ENCODE measurements around the gene ANKLE2. TPM values are rescaled to one million over a fixed set of nuclear protein-coding genes. Genes with fewer than 3 reads are reported as not detected.
"Not testable (repeated sequence)": the region's sequence is repeated elsewhere in the genome, so short reads cannot be mapped to it uniquely, and the experiment has no call there.

ANKLE2 gene
- total RNA-seq, 1 donor: 97.8 TPM

DNA sequence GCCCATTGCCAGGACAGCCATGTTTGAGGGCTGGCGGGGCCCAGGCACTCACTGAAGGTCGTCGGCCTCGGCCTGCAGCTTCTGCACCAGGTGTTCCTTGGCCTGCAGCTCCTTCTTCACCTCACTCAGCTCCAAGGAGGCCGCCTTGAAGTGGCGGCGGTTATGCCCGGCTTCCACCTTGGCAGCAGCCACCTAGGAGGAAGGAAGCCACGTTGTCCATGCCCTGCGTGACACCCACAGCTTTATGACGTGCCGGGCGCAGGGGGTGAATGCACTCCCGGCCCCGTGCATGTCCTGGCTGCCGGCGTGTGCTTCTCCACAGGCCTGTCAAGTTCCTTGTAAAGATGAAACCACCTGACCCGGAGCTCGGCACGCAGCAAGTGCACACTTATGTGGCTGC is 16.0 kb upstream of the ANKLE2 start:
- no peak for DNase-seq (ENCODE audit: low read depth in 2 of 3, low spot score in 2 of 3)

DNA sequence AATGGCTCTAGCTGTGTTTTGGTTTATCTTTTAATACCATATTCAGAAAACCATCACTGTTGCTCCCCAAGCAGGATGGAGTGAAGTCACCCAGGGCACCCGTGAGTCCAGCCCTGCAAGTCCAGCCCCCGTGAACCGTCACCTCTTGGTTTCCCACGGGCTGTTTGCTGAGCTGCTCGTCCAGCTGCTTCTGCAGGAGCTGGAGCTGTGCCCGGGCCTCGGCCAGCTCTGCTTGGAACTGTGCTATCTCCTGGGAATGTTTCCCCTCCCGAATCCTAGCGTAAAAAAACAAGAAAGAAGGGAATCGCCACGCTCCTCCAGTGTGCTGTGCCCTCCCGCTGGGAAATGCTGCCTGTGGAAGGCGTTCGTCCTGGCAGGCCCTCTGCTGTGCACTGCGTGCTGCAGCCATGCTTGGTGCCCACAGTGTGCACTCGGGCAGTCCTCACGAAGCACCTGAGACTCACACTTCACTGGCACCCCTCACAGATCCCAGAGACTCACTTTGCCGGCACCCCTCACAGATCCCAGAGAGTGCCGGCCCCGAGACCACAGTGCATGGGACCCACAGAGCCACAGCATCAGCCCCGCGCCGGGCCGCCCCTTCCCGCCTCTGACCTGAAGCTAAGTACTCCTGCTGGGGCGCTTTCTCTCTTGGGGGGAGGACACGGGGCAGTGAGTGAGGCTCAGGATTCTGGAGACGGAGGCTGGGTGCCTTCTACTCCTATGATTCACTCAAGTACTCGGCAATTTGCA is 15.4 kb upstream of the ANKLE2 start:
- no peak for DNase-seq (ENCODE audit: low read depth in 2 of 3, low spot score in 2 of 3)

DNA sequence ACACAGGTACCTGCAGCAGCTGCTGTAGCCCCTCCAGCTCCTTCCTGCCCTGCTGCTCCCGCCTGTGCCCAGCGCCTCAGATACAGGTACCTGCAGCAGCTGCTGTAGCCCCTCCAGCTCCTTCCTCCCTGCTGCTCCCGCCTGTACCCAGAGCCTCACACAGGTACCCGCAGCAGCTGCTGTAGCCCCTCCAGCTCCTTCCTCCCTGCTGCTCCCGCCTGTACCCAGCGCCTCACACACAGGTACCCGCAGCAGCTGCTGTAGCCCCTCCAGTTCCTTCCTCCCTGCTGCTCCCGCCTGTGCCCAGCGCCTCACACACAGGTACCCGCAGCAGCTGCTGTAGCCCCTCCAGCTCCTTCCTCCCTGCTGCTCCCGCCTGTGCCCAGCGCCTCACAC is 14.6 kb upstream of the ANKLE2 start:
- DNase-seq (ENCODE audit: low read depth in 2 of 3, low spot score in 2 of 3): not testable (repeated sequence)

DNA sequence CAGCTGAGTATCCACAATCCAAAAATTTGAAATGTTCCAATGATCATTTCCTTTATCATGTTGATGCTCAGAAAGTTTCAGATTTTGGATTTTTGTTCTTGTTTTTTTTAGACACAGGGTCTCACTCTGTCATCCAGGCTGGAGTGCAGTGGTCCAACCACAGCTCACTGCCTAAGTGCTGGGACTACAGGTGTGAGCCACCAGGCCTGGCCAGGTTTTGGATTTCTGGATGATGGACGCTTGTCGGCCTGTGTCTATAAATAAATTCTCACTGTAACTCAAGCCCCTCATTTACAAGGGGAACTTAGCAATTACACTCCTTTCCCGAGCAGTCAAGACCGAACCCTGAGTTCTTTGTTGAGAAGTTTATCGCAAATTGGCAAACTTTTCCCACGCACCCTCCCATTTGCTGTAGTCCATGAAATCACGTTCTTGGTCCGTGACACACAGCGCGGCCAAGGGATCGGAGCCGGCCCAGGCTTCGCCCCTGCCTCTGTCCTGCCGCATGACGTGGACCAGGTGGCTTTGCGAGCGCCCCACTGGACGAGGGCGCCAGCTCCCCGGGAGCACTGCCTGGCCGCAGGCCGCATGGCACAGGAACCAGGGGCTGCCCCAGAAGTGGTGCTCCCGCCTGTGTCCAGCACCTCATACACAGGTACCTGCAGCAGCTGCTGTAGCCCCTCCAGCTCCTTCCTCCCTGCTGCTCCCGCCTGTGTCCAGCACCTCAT is 14.0 kb upstream of the ANKLE2 start:
- no peak for DNase-seq (ENCODE audit: low read depth in 2 of 3, low spot score in 2 of 3)

DNA sequence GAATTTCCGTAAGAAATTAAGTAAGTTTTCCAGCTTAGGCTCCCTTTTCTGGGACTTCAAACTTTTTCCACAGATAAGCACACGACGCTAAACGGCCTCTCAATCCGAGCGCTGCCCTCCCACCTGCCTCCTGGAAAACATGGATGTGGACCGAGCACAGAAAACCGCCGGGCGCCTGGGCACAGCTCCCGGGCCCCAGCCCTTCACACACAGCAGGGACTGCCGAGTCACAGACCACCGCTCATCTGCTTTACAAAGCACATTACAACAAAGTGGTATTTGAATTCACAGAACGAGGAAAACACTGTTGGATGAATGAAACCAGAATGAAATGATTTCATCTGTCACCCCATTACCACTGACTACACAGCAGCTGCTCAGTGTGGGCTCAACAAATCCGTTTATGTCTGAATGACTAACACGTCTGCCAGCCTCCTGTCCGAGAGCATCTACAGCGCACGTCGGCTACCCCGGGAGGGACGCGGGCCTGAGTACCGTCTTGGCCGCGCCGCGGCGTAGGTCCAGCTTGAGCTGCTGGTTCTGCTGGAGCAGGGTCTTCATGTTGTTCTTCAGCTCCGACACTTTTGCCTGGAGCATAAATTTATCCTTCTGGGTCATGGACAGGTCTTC is 13.1 kb upstream of the ANKLE2 start:
- DNase-seq (ENCODE audit: low read depth in 2 of 3, low spot score in 2 of 3): no peak

DNA sequence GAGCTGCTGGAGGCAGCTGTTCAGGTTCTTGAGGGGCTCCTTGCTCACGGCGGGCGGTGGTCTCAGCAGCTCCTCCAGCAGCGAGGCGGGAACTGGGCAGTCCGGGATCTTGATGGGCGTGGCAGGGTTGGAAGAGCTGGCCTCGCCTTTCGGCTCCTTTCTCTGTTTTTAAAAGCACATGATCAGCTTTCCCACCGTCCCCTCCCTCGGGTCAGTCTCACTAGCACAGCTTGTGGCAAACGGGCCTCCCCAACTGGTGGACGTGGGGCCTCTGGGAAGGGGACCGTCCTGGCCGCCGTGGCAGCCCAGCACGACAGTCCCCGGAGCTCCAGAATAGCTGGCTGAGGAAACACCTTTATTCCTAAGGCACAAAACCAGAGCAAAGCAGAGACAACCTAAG is 12.5 kb upstream of the ANKLE2 start:
- DNase-seq (ENCODE audit: low read depth in 2 of 3, low spot score in 2 of 3): no peak

DNA sequence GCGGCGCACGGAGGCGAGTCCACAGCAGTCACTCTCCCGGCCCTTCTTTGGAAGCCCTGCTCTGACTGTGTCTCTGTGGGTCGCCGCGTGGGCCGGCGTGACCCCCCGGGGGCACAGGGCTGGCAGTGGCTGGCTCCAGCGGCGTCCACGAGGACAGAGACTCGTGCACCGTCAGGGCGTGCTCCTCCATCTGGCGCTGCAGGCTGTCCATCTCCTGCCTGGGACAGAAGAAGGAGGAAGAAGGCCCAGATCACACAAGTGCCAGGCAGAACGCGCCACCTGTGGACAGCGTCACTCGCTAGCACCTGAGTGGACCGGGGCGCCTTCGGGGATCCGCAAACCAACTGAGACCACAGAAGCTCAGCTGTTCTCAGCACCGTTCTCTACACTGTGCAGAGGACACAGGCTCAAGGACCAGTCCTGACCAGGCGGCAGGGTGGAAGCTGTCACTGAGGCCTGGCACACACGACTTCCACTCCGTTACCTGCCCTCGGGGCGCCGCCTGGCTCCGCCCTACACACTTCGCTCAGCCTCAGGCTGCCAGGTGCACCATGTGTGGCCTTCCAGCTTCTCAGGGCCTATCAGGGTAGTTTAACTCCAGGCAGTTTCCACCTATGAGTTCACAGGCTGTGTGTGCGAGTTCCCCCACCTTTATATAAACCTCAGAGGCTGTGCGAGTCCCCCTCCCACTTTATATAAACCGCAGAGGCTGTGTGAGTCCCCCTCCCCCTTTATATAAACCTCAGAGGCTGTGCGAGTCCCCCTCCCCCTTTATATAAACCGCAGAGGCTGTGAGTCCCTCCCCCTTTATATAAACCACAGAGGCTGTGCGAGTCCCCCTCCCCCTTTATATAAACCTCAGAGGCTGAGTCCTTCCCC is 11.7 kb upstream of the ANKLE2 start:
- no peak for DNase-seq (ENCODE audit: low read depth in 2 of 3, low spot score in 2 of 3)

DNA sequence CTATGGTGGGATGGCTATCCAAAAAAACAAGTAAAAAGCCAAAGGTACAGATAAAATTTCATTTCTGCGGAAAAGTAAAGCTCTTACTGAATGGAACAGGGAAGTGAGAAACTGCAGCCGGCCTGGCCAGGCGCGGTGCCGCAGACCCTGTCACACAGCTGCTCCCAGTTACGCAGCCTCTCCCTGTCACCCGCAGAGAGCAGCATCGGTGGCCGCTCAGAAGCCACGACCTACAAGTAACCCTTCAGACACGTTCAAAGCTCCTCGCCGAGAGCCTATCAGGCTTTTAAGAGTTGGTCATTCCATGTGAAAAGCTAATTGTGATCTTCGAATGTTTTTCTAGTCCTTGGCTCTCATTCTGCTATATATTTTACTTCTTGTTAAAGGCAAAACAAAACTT is 11.0 kb upstream of the ANKLE2 start:
- no peak for DNase-seq (ENCODE audit: low read depth in 2 of 3, low spot score in 2 of 3)

DNA sequence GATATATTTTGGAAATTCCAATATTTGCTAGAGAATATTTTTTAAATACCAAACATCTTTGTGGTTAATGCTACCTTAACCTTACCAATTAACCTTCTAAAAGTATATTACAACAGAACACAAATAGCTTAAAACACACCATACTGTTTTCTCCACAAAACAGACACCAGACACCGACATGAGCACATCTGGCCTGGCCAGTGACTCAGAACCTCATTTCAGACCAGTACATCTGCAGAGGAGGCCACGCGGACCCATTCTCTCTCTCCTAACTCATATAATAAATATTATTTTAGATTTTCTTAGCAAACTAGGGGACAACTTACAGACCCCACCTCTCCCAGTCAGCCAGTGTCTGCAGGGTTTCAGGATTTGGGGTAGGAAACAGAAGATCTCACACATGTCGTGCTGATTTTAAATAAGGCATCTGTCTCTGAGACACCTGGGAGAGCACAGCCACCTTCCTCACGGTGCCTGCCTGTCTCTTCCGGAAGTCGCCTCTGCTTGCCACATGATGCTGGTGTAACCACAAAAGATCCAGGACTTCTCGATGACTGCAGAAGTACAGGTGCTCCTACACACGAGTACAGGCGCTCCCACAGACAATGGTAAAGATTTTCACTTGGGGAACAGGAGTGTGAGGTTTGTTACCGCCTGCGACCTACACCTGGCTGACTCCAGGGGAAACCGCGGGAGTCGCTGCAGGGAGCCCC is 9.7 kb upstream of the ANKLE2 start:
- DNase-seq (ENCODE audit: low read depth in 2 of 3, low spot score in 2 of 3): peak in 1 of 3 donors; percentile 21

DNA sequence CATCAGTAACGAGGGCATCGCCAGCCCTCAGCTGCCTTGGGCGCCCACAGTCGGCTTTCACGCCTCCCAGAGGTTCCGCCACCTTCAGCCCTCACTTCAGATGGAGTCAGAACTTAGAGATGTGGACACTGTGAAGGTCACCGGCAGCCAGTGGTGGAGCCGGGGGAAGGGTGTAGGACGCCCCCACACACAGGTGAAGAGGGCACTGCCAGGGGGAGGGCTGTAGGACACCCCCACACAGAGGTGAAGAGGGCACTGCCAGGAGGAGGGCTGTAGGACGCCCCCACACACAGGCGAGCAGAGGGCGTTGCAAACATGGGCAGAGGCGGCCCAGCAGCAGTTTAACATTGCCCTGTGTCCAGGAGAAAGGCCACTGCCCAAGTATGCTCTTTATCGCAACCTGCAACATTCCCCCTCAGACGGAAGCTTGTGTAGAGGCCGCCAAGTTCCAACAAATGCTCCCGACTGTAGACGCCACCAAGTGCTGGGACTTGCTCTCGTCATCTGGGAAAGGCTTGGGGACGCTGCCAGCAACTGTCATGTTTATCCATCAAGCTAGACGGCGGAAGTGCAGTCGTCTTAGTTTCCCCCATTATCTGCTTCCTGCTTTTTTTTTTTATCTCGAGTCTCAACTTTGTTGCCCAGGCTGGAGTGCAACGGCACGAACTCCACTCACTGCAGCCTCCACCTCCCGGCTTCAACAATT is 4.9 kb upstream of the ANKLE2 start:
- DNase-seq (ENCODE audit: low read depth in 2 of 3, low spot score in 2 of 3): no peak

DNA sequence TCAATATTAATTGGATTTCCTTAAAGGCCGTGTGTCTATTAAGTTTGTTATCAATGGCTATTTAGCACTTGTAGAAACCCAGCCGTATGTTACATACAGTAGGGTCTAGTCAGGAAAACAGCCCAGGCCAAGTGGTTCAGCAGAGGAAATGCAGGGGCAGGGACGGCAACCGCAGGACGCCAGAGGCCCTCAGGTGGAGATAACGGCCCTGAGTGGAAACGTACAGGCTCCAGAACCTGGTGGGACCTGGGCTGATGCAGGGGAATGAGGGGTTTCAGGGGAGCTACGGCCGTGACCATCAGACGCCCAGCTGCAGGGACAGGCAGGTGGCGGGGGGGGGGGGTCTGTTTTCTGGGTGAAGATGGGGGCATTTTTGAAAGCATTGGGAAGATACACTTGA is 3.7 kb upstream of the ANKLE2 start:
- DNase-seq (ENCODE audit: low read depth in 2 of 3, low spot score in 2 of 3): no peak

DNA sequence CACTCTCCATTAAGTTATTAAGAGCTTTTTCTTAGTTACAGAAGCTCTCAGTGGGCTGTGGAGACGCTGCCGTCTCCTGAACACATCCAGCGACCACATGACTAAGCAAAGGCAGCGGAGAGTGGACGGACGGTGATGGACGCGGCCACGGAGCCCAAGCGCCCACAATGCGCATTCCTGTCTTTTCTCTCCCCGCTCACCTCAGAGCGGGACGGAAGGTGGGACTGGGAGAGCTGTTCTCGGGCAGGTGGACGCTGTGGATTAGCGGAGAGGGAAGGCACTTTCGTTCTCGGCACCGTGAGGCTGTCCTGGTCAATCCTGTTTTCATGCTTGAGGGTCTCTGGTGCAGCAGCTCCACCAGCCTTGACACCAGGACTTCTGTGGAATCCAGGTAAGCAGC is 2.6 kb upstream of the ANKLE2 start:
- no peak for DNase-seq (ENCODE audit: low read depth in 2 of 3, low spot score in 2 of 3)

DNA sequence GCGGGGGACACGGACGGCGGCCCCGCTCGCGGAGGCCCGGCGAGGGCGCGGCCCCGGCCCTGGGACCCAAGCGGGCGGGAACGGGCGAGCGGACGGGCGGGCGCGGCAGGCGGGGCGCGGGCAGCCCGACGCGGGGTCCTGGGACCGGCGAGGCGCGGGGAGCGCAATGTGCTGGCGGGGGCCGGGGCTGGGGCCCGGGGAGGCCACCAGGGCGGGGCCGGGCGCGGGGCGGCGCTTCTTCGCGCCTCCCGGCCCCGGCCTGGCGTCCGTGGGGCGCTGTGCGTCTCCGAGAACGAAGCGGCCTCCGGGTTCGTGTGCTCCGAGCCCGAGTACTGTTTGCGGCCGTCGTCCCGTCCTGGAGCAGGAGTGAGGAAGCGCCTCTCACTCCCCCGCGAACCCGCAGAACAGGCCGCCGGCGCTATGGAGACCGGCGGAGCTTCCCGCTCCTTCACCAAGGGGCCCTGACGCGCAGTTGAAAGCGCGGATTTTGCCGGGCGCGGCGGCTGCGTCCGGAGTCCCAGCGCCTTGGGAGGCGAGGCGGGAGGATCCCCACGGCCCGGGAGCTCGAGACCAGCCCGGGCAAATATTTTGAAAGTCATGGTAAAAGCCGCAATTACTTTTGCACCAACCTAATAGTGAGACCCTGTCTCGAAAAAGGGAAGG is 420 bp upstream of the ANKLE2 start:
- DNase-seq (ENCODE audit: low read depth in 2 of 3, low spot score in 2 of 3): peak; percentile 77 to 95 (median 94)

DNA sequence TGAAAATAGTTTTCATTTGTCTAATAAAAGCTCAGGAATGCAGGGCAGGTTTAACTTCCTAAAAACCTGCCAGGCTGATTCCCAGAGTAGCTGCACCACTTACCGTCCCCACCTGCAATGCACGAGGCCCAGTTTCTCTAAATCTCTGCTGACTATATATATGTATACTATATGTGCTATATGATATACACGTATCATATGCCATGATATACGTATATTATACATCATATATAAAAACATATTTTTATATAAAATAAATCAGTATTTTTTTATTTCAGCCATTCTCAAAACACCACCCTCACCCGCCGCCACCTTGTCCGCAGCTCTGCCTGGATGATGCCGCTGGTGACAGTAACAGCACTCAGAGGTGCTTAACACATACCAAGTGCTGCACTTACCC is 2.3 kb downstream of the ANKLE2 start:
- no peak for DNase-seq (ENCODE audit: low read depth in 2 of 3, low spot score in 2 of 3)

DNA sequence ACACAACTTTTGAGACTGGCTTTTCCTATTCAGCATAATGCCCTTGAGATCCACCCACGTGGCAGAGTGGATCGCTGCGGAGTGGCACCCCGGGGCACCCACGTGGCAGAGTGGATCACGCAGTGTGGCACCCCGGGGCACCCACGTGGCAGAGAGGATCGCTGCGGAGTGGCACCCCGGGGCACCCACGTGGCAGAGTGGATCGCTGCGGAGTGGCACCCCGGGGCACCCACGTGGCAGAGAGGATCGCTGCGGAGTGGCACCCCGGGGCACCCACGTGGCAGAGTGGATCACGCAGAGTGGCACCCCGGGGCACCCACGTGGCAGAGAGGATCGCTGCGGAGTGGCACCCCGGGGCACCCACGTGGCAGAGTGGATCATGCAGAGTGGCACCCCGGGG is 2.8 kb downstream of the ANKLE2 start:
- not testable (repeated sequence) for DNase-seq (ENCODE audit: low read depth in 2 of 3, low spot score in 2 of 3)

DNA sequence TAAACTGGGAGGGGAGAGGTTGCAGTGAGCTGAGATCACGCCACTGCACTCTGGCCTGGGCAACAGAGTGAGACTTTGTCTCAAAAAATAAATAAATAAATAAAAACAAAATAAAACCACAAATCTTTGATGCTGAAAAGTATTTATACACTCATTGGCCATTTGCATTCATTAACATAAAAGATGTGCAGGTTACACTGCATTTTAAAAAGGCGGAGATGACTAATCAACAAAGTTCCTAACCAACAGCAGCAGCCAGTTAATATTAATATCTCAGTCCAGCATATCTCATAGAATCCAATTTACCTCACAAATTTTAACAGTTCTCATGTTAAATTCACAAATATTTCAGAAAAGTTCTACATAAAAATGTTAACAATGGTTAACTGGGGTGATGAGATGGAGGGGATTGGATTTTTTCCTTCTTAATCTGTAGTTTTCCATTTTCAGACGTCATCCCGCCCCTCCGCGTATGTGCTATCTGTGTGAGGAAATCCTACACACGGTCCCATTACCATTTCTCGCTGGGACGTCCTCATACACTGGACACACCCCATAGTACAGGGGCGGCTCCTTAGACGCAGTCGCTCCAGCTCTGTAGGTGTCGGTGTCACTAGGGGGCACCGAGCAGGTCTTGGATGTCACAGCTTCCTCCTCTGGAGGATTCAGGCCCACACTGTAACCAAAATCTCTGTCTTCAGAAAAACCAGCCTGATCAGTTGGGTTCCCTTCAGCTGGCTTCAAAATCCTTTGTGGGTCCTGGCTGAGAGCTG is 7.3 kb downstream of the ANKLE2 start:
- peak in 1 of 3 donors; percentile 35 for DNase-seq (ENCODE audit: low read depth in 2 of 3, low spot score in 2 of 3)

DNA sequence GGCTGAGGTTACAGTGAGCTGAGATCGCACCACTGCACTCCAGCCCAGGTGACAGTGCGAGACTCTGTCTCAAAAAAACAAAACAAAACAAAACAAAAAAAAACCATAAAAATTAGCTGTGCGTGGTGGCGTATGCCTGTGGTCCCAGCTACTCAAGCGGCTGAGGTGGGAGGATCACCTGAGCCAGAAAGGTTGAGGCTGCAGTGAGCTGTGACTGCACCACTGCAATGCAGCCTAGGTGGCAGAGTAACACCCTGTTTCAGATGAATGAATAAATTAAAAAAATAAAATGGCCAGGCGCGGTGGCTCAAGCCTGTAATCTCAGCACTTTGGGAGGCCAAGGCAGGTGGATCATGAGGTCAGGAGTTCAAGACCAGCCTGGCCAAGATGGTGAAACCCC is 8.0 kb downstream of the ANKLE2 start:
- not testable (repeated sequence) for DNase-seq (ENCODE audit: low read depth in 2 of 3, low spot score in 2 of 3)

DNA sequence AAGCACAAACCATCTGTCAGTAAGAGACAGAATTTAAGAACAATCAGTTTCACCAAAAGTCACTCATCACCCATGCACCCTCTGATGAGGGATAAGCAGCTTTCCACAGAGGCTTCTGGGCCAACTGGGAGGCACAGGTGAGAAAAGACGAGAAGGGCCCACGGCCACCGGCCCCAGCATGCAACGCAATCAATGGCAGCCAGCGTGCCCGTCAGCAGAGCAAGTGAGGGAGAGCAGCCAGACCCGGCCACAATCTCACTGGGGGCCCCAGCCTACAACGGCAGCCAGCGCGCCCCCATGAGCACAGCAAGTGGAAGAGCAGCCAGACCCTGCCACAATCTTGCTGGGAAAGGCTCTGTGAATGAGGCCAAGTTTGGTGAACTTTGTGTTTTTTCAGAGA is 13.3 kb downstream of the ANKLE2 start:
- DNase-seq (ENCODE audit: low read depth in 2 of 3, low spot score in 2 of 3): no peak

All from hematopoietic multipotent progenitor cell (in vitro differentiated cells).